HL-60/S4 treated with phorbol 12-myristate 13-acetate at 8.2 ng/mL for 4 days and 3 days (cell line): ENCODE results near the gene CACNA2D3.
"Not testable (repeated sequence)": the region's sequence is repeated elsewhere in the genome, so short reads cannot be mapped to it uniquely, and the experiment has no call there.

Source experiments
- in situ Hi-C: fragments of 300-500 bp; cut with MboI; formaldehyde crosslinking; loops from 2 replicates; pipeline ENCODE4 v1.15.0; 2022; ENCODE audit warnings: low sequenced_read_pairs

Gene CACNA2D3

GRCh38 chr3:54608041-54608440, 485.7 kb downstream of the CACNA2D3 start:
- in situ Hi-C loops: no loop called here

- in situ Hi-C loops: no loop called here
These were observed 496.7 kb downstream of the CACNA2D3 start for GRCh38 chr3:54619053-54619452.

GRCh38 chr3:54619531-54619930, 497.2 kb downstream of the CACNA2D3 start:
- in situ Hi-C loops: no loop called here

GRCh38 chr3:54621184-54621583, 498.8 kb downstream of the CACNA2D3 start:
- in situ Hi-C loops: no loop called here

- in situ Hi-C loops: no loop called here
These were observed 500.3 kb downstream of the CACNA2D3 start for GRCh38 chr3:54622678-54623077.

GRCh38 chr3:54625805-54626787, 503.7 kb downstream of the CACNA2D3 start:
- in situ Hi-C loops: no loop called here

GRCh38 chr3:54628888-54629441, 506.6 kb downstream of the CACNA2D3 start:
- in situ Hi-C loops: no loop called here

GRCh38 chr3:54630101-54630623, 507.8 kb downstream of the CACNA2D3 start:
- in situ Hi-C loops: no loop called here

GRCh38 chr3:54631001-54631400, 508.6 kb downstream of the CACNA2D3 start:
- in situ Hi-C loops: not testable (repeated sequence)

GRCh38 chr3:54631516-54632325, 509.4 kb downstream of the CACNA2D3 start:
- in situ Hi-C loops: no loop called here

- in situ Hi-C loops: no loop called here
These were observed 509.9 kb downstream of the CACNA2D3 start for GRCh38 chr3:54632326-54632665.

GRCh38 chr3:54632834-54633233, 510.5 kb downstream of the CACNA2D3 start:
- in situ Hi-C loops: no loop called here

GRCh38 chr3:54633444-54634121, 511.2 kb downstream of the CACNA2D3 start:
- in situ Hi-C loops: no loop called here

- in situ Hi-C loops: no loop called here
These were observed 511.7 kb downstream of the CACNA2D3 start for GRCh38 chr3:54634122-54634469.

GRCh38 chr3:54639790-54640372, 517.5 kb downstream of the CACNA2D3 start:
- in situ Hi-C loops: not testable (repeated sequence)

- in situ Hi-C loops: no loop called here
These were observed 519.1 kb downstream of the CACNA2D3 start for GRCh38 chr3:54641226-54642014.

GRCh38 chr3:54642147-54642546, 519.8 kb downstream of the CACNA2D3 start:
- in situ Hi-C loops: no loop called here

- in situ Hi-C loops: no loop called here
These were observed 525.4 kb downstream of the CACNA2D3 start for GRCh38 chr3:54647721-54648120.

- in situ Hi-C loops: no loop called here
These were observed 527.2 kb downstream of the CACNA2D3 start for GRCh38 chr3:54649551-54649950.
